ENCODE data around the gene C19orf12.

- TF ChIP-seq CTCF (IDR thresholded peaks at IDR 0.05; ENCODE audit: poor library complexity, severe bottlenecking) (no peak), EZH2 (IDR thresholded peaks at IDR 0.05; ENCODE audit: borderline replicate concordance, insufficient read depth, low read length, poor library complexity, severe bottlenecking) (no peak), RAD21 (conservative IDR thresholded peaks at IDR 0.05) (no peak), TAF1 (IDR thresholded peaks at IDR 0.05; ENCODE audit: low read depth) (no peak), EP300 (conservative IDR thresholded peaks at IDR 0.05; ENCODE audit: poor library complexity, severe bottlenecking) (no peak)
Observed at GRCh38 chr19:29681422-29682235, 33.4 kb downstream of the C19orf12 start.

All from neural cell (in vitro differentiated cells).